Coronary artery (tissue), 2 donors: ENCODE results near the gene STK39.

Experiments
- DNase-seq: peaks from one replicate; pipeline ENCODE4 v3.0.0-alpha.2; 2017; ENCODE audit warnings: low spot score
- H3K27ac ChIP-seq, 2 donors: fragments of 200-600 bp; sonication (generic); one replicate each; pipeline ENCODE4 v1.5.1; 2016 to 2019
- H3K4me3 ChIP-seq: fragments of 200-600 bp; sonication (generic); 2 replicates; pipeline ENCODE4 v1.5.1; 2016; ENCODE audit warnings: mild to moderate bottlenecking, moderate library complexity
- CTCF ChIP-seq: fragments of 200-600 bp; sonication (generic); IDR thresholded peaks from one replicate; pipeline ENCODE4 v1.5.1; 2019; ENCODE audit warnings: antibody characterized with exemption

Gene STK39

GRCh38 chr2:167990062-167990461, 257.3 kb downstream of the STK39 start:
- H3K4me3 ChIP-seq = no peak overlapping the region
- DNase-seq = no peak
- TF ChIP-seq CTCF = no peak
- H3K27ac ChIP-seq = no peak overlapping the region

- no peak for TF ChIP-seq CTCF
- no peak for DNase-seq
- Histone ChIP-seq H3K27ac (no peak overlapping the region), H3K4me3 (no peak overlapping the region)
These were observed 259.1 kb downstream of the STK39 start for GRCh38 chr2:167988296-167988695.

- TF ChIP-seq CTCF = no peak
- DNase-seq = no peak
These were observed 259.8 kb downstream of the STK39 start for GRCh38 chr2:167987558-167987957.

GRCh38 chr2:167987026-167987425, 260.4 kb downstream of the STK39 start:
- TF ChIP-seq CTCF = no peak
- Histone ChIP-seq H3K4me3 (no peak overlapping the region), H3K27ac (no peak overlapping the region)
- no peak for DNase-seq

More at GRCh38 chr2:167987558-167987957, 259.8 kb downstream of the STK39 start:
- no peak overlapping the region for H3K4me3 ChIP-seq
- H3K27ac ChIP-seq = no peak overlapping the region

- Histone ChIP-seq H3K4me3 (no peak overlapping the region), H3K27ac (no peak overlapping the region)
- TF ChIP-seq CTCF = no peak
- no peak for DNase-seq
These were observed 261.2 kb downstream of the STK39 start for GRCh38 chr2:167986223-167986622.

GRCh38 chr2:167981945-167982344, 265.4 kb downstream of the STK39 start:
- Histone ChIP-seq H3K27ac (no peak overlapping the region), H3K4me3 (no peak overlapping the region)
- TF ChIP-seq CTCF = no peak
- DNase-seq = no peak

- no peak for TF ChIP-seq CTCF
- DNase-seq = no peak
- H3K4me3 ChIP-seq = no peak overlapping the region
These were observed 267.0 kb downstream of the STK39 start for GRCh38 chr2:167980439-167980838.

More at GRCh38 chr2:167980439-167980838, 267.0 kb downstream of the STK39 start:
- H3K27ac ChIP-seq = no peak overlapping the region
